ENCODE measurements around the gene CHRNB1.

- TF ChIP-seq CTCF (IDR thresholded peaks at IDR 0.05) (no peak), POLR2A (IDR thresholded peaks at IDR 0.05) (no peak)
Measured at GRCh38 chr17:7497636-7498035, 52.8 kb downstream of the CHRNB1 start.

Data from Peyer's patch (tissue), 4 donors.